Right ventricle myocardium superior (tissue), 1 donor: ENCODE results near the gene TAF6. TPM values are rescaled to one million over a fixed set of nuclear protein-coding genes. Genes with fewer than 3 reads are reported as not detected.
"Not testable (repeated sequence)": the region's sequence is repeated elsewhere in the genome, so short reads cannot be mapped to it uniquely, and the experiment has no call there.

Experiments
- ATAC-seq: fragments of 200-7000 bp; cut with Tn5 transposase; one replicate; pipeline ENCODE4 v1.9.1; 2020; ENCODE audit warnings: mild to moderate bottlenecking; ENCODE audit not compliant: poor library complexity
- DNase-seq: peaks from one replicate; pipeline ENCODE4 v3.0.0-alpha.2; 2020
- intact Hi-C: fragments of 100-400 bp; cut with DNase I; formaldehyde crosslinking; loops from one replicate; pipeline ENCODE4 v1.11.2; 2022
- total RNA-seq: library from RNA; stranded (reverse); fragmentation: NEBNext Ultra II Directional; extraction: Animal tissue kit (Norgen Biotek cat#: 25700); gene quantifications from one replicate; pipeline ENCODE4 v1.2.1, GENCODE V29; 2021
- donor health status: DM: no; HTN: yes; CAD: no; lungs with severe emphysema.

TAF6 gene
- total RNA-seq, 1 donor from 2014 or later, result 35.8 TPM

GRCh38 chr7:100153708-100154535 is 34.8 kb upstream of the TAF6 start:
- no peak for DNase-seq
- ATAC-seq, result no peak
- intact Hi-C loops, result no loop called here

DNA sequence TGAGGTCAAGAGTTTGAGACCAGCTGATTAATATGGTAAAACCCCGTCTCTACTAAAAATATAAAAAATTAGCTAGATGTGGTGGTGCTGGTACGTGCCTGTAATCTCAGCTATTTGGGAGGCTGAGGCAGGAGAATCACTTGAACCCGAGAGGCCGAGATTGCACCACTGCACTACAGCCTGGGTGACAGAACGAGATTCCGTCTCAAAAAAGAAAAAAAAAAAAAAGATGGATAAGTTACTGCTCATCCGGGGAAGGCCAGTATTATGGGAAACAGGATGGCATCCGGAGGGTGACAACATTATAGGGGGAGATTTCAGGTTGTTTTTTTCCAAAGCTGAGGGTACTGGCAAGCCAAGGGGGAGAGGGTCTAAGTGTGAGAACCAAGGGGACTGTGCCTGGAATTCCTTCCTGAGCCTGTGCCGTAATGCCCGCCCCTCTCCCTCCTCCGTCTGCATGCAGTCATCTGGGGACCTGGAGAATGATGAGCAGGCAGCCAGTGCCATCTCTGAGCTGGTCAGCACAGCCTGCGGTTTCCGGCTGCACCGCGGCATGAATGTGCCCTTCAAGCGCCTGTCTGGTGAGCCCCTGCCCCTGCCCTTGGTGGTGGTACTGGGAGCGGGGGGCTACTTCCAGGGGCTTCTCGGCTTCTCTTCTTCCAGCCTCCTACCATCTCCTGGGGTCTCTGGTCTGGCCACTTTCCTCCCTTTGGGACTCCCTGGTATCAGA is 33.9 kb upstream of the TAF6 start:
- no peak for DNase-seq
- ATAC-seq, result no peak
- intact Hi-C loops, result no loop called here

DNA sequence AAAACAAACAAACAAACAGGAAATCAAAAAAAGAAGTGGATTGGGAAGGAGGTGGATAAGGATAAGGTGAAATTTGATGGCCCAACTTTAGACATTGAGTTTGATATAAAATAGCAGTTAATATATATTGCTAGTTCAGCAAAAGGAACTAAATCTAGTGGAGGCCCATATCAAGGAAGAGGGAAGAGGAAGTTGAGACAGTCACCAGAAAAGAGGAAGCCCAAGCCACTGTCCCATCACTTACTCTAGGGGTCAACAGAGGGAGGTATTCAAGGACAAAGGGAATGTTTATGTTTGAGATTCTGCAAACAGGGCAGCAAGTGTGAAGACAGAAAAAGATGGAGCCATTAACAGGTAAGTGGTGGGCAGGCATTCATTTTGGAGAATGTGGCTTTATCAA is 33.2 kb upstream of the TAF6 start:
- intact Hi-C loops, result no loop called here
- no peak for ATAC-seq
- no peak for DNase-seq

- DNase-seq (peak; percentile 99), ATAC-seq (peak; percentile 98)
- intact Hi-C loops, result no loop called here
Measured at GRCh38 chr7:100148559-100149328, 29.6 kb upstream of the TAF6 start, which contains the start of gene LAMTOR4. Gene LAMTOR4, plus strand, starts transcription at chr7:100148918. Its CDS starts 55 bp downstream, at chr7:100148973.

GRCh38 chr7:100148225-100148558 is 29.0 kb upstream of the TAF6 start:
- ATAC-seq (no peak), DNase-seq (no peak)
- intact Hi-C loops, result no loop called here

DNA sequence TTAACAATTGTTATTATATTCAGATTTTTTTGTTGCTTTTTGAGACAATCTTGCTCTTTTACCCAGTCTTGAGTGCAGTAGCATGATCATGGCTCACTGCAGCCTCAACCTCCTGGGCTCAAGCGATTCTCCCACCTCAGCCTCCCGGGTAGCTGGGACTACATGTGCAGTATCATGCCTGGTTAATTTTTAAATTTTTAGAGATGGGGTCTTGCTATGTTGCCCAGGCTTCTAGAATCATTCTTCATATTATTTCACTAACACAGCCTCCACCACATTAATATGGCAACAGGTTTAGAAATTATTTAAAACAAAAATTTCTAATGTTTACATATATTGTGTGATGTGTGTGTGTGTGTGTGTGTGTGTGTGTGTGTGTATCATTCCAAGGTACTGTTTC is 28.1 kb upstream of the TAF6 start:
- intact Hi-C loops, result no loop called here
- ATAC-seq (no peak), DNase-seq (no peak)

GRCh38 chr7:100146350-100146749 is 27.2 kb upstream of the TAF6 start:
- DNase-seq, ATAC-seq, intact Hi-C loops: not testable (repeated sequence)

DNA sequence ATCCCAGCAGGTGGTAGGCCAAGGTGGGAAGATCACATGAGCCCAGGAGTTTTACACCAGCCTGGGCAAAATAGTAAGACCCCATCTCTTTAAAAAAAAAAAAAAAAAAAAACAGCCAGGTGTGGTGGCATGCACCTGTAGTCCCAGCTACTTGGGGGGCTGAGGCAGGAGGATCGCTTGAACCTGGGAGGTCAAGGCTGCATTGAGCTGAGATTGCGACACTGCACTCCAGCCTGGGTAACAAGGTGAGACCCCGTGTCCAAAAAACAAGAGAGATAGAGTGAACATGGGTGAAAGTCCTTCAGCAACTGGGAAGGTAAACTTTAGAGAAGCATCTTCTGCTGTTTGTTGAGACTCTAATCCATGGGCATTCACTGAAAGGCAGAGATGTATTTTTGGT is 23.3 kb upstream of the TAF6 start:
- intact Hi-C loops, result no loop called here
- no peak for DNase-seq

GRCh38 chr7:100141555-100141949 is 22.4 kb upstream of the TAF6 start:
- intact Hi-C loops, result no loop called here
- no peak for ATAC-seq
- DNase-seq, result no peak

More for the DNA sequence above, 23.3 kb upstream of the TAF6 start:
- no peak for ATAC-seq

DNA sequence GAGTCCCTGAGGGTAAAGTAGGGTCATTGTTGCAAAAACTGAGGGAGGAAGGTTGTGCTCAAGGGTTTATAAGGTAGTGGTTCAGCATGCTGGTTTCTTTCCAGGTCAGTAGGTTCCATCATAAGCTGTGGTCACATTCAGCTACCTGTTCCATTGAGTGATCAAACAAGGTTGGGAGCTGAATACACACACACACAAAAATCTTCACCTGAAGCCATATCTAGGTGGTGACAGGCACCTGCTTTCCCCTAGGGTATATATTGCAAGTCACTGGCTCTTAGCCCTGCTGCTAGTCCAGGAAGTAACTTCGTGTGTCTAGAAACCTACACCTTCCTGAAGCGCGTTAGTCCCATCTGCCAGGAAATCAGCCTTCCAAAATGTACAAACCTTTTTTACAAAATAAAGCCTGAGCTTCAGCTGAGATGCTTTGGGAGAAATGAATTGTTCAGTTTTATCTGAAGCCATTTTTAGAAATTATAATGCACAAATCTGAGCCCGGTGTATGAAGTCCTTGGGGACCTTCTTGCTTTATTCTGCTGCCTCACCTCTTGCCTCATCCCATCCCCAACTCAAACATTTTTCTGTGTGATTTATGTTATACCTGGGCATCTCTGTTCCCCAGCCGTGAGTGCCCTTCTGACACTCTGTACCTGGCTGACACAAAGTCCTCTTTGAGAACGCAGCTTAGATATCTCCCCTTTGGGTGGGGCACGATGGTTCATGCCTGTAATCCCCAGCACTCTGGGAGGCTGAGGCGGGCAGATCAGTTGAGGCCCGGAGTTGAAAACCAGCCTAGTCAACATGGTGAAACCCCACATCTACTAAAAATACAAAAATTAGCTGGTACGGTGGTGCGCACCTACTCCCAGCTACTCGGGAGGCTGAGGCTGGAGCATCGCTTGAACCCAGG is 18.9 kb upstream of the TAF6 start:
- DNase-seq (no peak), ATAC-seq (no peak)
- intact Hi-C loops, result loop anchor here (10.0 kb wide), 1 partner anchor 77 kb away; the partner anchor contains the start of gene PVRIG

- peak; percentile 76 for ATAC-seq
- peak; percentile 62 for DNase-seq
- intact Hi-C loops, result loop anchor here (10.0 kb wide), 1 partner anchor 82 kb away; the partner anchor contains the start of gene PVRIG
Measured at GRCh38 chr7:100132697-100133151, 13.6 kb upstream of the TAF6 start.

DNA sequence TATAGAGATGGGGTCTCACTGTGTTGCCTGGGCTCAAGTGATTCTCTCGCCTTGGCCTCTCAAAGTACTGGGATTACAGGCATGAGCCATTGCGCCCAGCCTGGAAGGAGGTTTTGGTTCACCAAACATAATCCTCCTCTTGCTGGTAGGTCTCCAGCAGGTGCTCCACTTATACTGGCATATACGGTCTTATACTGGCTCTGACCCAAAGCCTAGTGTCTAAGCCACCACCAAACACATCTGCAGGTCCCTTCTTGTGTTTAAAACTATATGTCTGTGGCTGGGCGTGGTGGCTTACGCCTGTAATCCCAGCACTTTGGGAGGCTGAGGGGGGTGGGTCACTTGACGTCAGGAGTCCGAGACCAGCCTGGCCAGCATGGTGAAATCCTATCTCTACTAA is 13.0 kb upstream of the TAF6 start:
- DNase-seq, result no peak
- ATAC-seq, result no peak
- intact Hi-C loops, result loop anchor here (10.0 kb wide), 1 partner anchor 83 kb away; the partner anchor contains the start of gene PVRIG

GRCh38 chr7:100130608-100131453 is 11.7 kb upstream of the TAF6 start:
- ATAC-seq (no peak), DNase-seq (peak; percentile 87)
- intact Hi-C loops, result loop anchor here (10.0 kb wide), 1 partner anchor 84 kb away; the partner anchor contains the start of gene PVRIG

DNA sequence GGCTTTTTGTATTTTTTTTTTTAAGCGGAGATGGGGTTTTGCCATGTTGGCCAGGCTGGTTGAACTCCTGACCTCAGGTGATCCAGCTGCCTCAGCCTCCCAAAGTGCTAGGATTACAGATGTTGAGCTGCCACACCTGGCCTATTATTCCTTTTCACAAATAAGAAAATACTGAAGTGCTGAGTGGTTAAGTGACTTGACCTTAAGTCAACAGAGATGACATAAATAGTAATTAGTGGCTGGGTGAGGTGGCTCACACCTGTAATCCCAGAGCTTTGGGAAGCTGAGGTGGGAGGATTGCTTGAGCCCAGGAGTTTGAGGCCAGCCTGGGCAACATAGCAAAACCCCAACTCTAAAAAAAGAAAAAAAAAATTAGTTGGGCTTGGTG is 11.1 kb upstream of the TAF6 start:
- not testable (repeated sequence) for DNase-seq, ATAC-seq
- intact Hi-C loops, result loop anchor here (10.0 kb wide), 1 partner anchor 85 kb away; the partner anchor contains the start of gene PVRIG

- DNase-seq (no peak), ATAC-seq (no peak)
- intact Hi-C loops, result no loop called here
Measured at GRCh38 chr7:100128637-100128963, 9.4 kb upstream of the TAF6 start.

DNA sequence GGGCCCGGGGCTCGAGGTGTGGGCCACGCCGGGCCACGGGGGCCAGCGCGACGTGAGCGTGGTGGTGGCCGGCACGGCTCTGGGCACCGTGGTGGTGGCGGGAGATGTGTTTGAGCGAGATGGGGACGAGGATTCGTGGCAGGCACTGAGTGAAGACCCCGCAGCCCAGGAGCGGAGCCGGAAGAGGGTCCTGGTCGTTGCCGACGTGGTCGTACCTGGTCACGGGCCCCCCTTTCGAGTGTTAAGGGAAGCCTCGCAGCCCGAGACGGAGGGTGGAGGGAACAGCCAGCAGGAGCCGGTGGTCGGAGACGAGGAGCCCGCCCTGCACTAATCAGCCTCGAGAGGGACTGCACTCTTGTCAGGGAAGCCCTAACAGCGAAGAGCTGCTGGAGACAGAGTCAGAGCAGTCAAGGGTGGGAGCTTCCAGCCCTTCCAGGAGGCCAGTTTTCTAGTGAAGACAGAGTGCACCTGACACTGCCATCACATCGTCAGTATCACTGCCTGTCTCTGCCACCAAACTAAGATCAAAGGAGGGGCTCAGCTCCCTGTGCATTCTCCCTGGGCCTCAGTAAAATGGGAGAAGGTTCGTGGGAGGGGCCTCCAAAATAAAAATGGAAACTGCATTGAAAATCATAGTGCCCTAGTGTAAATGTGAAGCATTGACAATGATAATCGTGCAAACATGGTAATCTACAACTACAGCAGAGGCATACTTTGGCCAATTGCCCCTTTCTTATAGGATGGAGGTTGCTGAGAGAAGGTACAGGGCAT is 8.9 kb upstream of the TAF6 start:
- ATAC-seq, result no peak
- intact Hi-C loops, result no loop called here
- DNase-seq, result no peak
